ENCODE measurements around the gene MGRN1. TPM values are rescaled to one million over a fixed set of nuclear protein-coding genes. Genes with fewer than 3 reads are reported as not detected.

MGRN1 gene
- total RNA-seq, 6 experiments from 2014 or later, result 65.8 to 81.6 (median 69.1) TPM

- Mint-ChIP-seq H3K4me3 (no peak overlapping the region), H3K27me3 (ENCODE audit: insufficient read depth) (peaks cover 1% of the 10 kb centered on the region; the same call in 1 of the 2 replicates), H3K27ac (no peak overlapping the region), H3K4me1 (ENCODE audit: low read depth) (peaks cover 22% of the 10 kb centered on the region), H3K36me3 (ENCODE audit: low read depth) (peaks cover 5% of the 10 kb centered on the region), H3K9me3 (peaks cover 2% of the 10 kb centered on the region; the same call in 1 of the 2 replicates)
- DNase-seq, result no peak
- TF ChIP-seq CTCF (IDR thresholded peaks at IDR 0.05), result no peak
These were observed 11.6 kb downstream of the MGRN1 start for GRCh38 chr16:4636196-4636595.

DNA sequence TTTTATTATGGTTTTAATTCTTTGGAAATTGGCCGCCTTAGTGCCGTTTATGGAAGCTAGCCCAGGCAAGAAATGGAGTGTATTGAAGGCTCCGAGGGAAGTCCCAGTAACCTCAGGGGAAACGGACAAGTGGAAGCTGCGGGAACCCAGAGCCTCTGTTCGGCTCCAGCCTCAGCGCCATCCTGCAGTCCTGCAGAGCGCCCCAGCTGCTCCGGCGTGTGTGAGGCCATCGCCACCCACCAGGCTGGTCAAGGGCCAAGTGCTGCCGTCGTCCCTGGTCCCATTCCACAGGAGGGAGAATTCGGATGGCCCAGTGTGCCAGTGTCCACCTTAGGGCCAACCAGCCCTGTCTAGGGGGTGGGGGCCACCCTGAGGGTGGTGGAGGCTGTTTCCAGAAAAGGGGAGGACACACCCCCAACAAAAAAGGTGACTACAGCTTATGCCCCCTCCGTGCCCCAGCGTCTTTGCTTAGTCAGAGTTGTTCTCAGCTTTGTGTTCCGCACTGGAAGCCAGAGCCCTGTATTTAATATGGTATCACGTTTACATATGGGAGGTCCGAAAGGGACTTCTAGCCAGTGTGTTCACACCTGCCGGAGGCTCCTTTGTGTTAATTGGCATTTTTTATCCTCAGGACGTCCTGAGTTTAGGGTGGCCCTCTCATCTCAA lies 13.0 kb downstream of the MGRN1 start:
- Mint-ChIP-seq H3K9me3 (no peaks in the 10 kb centered on the region), H3K27ac (no peak overlapping the region), H3K36me3 (ENCODE audit: low read depth) (no peaks in the 10 kb centered on the region), H3K4me1 (ENCODE audit: low read depth) (peaks cover 23% of the 10 kb centered on the region), H3K4me3 (no peak overlapping the region), H3K27me3 (ENCODE audit: insufficient read depth) (peaks cover 2% of the 10 kb centered on the region; the same call in 1 of the 2 replicates)
- no peak for TF ChIP-seq CTCF (IDR thresholded peaks at IDR 0.05)
- DNase-seq, result no peak

- H3K27me3 Mint-ChIP-seq (ENCODE audit: insufficient read depth), result peaks cover 2% of the 10 kb centered on the region; the same call in 1 of the 2 replicates
- no peak for TF ChIP-seq CTCF (IDR thresholded peaks at IDR 0.05)
- no peaks in the 10 kb centered on the region for H3K9me3 Mint-ChIP-seq
- peak overlapping the region; percentile 58; the same call in 1 of the 2 replicates for H3K27ac Mint-ChIP-seq
- no peaks in the 10 kb centered on the region for H3K36me3 Mint-ChIP-seq (ENCODE audit: low read depth)
- DNase-seq, result peak; percentile 55
- H3K4me3 Mint-ChIP-seq, result no peak overlapping the region
- peaks cover 23% of the 10 kb centered on the region for H3K4me1 Mint-ChIP-seq (ENCODE audit: low read depth)
These were observed 15.4 kb downstream of the MGRN1 start for GRCh38 chr16:4639899-4640509.

DNA sequence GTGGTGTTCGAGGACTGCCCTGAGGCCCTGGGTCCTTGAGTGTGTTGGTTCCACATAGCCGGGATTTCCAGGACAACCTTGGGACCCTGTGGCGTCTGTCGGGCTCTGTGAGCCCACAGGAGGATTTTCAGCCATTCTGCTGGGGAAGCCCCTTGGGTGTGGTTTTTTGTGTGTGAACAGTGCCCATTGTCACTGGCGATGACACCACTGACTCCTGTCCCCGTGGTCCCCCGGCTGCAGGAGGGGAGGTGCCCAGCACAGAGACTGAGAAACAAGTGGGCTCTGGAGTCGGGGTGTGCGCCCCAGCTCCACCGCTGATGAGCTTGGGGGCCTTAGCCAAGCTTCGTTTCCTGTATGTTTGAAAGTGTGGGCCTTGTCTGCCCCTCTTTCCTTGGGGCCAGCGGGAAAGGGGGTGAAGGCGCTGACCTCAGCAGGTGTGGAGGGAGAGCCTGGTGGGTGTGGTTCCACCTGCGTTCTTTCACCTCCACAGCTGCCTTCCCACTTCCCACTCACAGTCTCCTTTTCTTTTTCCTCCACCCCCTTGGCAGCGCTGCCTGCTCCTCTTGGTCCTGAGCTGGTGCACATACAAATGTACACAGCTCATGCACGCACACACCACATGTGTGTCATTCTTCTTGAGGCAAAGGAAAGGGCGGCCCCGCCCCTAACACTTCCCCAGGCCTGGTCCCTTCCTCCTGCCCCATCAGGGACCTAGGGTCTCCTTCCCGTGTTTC lies 16.1 kb downstream of the MGRN1 start:
- Mint-ChIP-seq H3K4me1 (ENCODE audit: low read depth) (peaks cover 23% of the 10 kb centered on the region), H3K9me3 (no peaks in the 10 kb centered on the region), H3K36me3 (ENCODE audit: low read depth) (peaks cover 4% of the 10 kb centered on the region; the same call in 1 of the 2 replicates), H3K4me3 (no peak overlapping the region; the same call in 1 of the 2 replicates), H3K27me3 (ENCODE audit: insufficient read depth) (peaks cover 2% of the 10 kb centered on the region; the same call in 1 of the 2 replicates), H3K27ac (no peak overlapping the region; the same call in 1 of the 2 replicates)
- DNase-seq, result no peak
- no peak for TF ChIP-seq CTCF (IDR thresholded peaks at IDR 0.05)

- Mint-ChIP-seq H3K36me3 (ENCODE audit: low read depth) (peaks cover 4% of the 10 kb centered on the region; the same call in 1 of the 2 replicates), H3K4me1 (ENCODE audit: low read depth) (peaks cover 23% of the 10 kb centered on the region), H3K27me3 (ENCODE audit: insufficient read depth) (peaks cover 2% of the 10 kb centered on the region; the same call in 1 of the 2 replicates), H3K4me3 (no peak overlapping the region), H3K27ac (no peak overlapping the region), H3K9me3 (no peaks in the 10 kb centered on the region)
- TF ChIP-seq CTCF (IDR thresholded peaks at IDR 0.05), result no peak
- no peak for DNase-seq
These were observed 16.7 kb downstream of the MGRN1 start for GRCh38 chr16:4641306-4641687.
